ENCODE measurements around the gene MYRFL. TPM values are rescaled to one million over a fixed set of nuclear protein-coding genes. Genes with fewer than 3 reads are reported as not detected.

Gene MYRFL
- total RNA-seq, 1 donor from 2014 or later = not detected

- peak overlapping the region; percentile 7 for H3K4me3 ChIP-seq (ENCODE audit: low read depth, low read length)
- TF ChIP-seq, protein P1, sequence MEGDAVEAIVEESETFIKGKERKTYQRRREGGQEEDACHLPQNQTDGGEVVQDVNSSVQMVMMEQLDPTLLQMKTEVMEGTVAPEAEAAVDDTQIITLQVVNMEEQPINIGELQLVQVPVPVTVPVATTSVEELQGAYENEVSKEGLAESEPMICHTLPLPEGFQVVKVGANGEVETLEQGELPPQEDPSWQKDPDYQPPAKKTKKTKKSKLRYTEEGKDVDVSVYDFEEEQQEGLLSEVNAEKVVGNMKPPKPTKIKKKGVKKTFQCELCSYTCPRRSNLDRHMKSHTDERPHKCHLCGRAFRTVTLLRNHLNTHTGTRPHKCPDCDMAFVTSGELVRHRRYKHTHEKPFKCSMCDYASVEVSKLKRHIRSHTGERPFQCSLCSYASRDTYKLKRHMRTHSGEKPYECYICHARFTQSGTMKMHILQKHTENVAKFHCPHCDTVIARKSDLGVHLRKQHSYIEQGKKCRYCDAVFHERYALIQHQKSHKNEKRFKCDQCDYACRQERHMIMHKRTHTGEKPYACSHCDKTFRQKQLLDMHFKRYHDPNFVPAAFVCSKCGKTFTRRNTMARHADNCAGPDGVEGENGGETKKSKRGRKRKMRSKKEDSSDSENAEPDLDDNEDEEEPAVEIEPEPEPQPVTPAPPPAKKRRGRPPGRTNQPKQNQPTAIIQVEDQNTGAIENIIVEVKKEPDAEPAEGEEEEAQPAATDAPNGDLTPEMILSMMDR (conservative IDR thresholded peaks at IDR 0.05; ENCODE audit: low read depth, low read length) = peak; percentile 94
- DNase-seq (ENCODE audit: low read depth) = peak; percentile 23
These were observed 54.3 kb downstream of the MYRFL start for GRCh38 chr12:69879007-69879960.

DNA sequence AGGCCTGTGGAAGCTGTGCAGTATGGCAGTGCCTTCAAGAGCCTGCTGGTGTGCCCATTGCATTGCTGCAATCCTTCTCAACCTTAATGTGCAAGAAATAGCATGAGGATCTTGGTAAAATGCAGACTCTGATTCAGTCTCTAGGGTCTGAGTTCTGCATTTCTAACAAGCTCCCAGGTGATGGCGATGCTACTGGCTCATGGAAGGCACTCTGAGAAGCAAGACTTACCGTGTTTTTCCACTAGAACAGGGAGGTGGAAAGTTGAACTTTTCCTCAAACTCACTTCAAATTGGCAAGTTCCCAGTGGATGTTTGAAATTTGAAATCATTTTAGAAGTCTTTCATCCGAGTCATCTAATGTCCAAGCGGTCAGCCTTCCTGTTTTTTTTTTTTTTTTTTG is 55.5 kb downstream of the MYRFL start:
- DNase-seq (ENCODE audit: low read depth) = no peak
- no peak overlapping the region for H3K4me3 ChIP-seq (ENCODE audit: low read depth, low read length)
- TF ChIP-seq, protein P1 (conservative IDR thresholded peaks at IDR 0.05; ENCODE audit: low read depth, low read length) = peak; percentile 12

DNA sequence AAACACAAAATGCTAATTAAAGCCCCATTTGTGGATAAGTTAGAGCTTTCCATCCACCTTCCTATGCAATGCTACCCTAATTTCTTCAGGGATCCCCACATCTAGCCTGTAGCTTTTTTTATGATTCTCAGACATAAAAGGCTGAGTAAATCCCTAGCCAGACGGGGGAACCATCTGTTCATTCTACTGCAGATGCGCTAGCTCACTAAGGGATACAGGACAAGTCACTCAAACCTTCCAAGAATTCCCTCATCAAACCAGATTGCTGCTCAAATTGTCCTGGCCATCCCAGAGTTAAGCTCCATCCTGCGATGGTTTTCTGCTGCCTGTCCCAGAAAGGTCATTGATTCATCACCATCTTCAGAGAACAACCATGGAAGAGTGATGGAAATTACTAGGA is 56.7 kb downstream of the MYRFL start:
- no peak overlapping the region for H3K4me3 ChIP-seq (ENCODE audit: low read depth, low read length)
- TF ChIP-seq, protein P1 (conservative IDR thresholded peaks at IDR 0.05; ENCODE audit: low read depth, low read length) = no peak
- DNase-seq (ENCODE audit: low read depth) = no peak

- peak; percentile 67 for DNase-seq (ENCODE audit: low read depth)
These were observed 59.4 kb downstream of the MYRFL start for GRCh38 chr12:69884386-69884785.

GRCh38 chr12:69885658-69886057 is 60.6 kb downstream of the MYRFL start:
- TF ChIP-seq, protein P1 (conservative IDR thresholded peaks at IDR 0.05; ENCODE audit: low read depth, low read length) = no peak
- no peak overlapping the region for H3K4me3 ChIP-seq (ENCODE audit: low read depth, low read length)
- DNase-seq (ENCODE audit: low read depth) = no peak

More at GRCh38 chr12:69884386-69884785, 59.4 kb downstream of the MYRFL start:
- TF ChIP-seq, protein P1 (conservative IDR thresholded peaks at IDR 0.05; ENCODE audit: low read depth, low read length) = no peak
- no peak overlapping the region for H3K4me3 ChIP-seq (ENCODE audit: low read depth, low read length)

DNA sequence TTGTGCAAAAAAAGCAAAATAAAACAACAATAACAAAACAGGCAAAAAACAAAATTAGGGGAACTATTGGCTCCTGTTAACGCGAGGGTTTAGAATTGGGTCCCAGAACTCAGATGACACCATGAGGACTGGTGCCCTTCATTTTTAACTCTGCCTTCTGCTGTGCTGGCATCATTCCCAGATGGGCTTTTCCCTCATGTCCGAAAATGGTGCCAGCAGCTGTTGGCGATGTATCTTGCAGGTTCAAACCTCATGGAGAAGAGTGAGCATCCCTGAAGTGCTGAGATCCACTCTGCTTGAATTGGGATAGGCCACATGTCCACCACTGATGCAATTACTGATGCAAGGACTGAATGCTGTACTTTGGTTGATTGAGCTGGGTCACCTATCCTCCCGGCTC is 61.1 kb downstream of the MYRFL start:
- DNase-seq (ENCODE audit: low read depth) = no peak
- H3K4me3 ChIP-seq (ENCODE audit: low read depth, low read length) = no peak overlapping the region
- TF ChIP-seq, protein P1 (conservative IDR thresholded peaks at IDR 0.05; ENCODE audit: low read depth, low read length) = no peak
